Stimulated activated CD4-positive, alpha-beta T cell treated with anti-CD3 and anti-CD28 coated beads, Interleukin-4, amount 100 ng/mL, for 1 hour (primary cell): ENCODE data around the gene HIGD1B.
A peak's percentile ranks its signal among the peaks of the same experiment; 100 is the strongest.

Experiments used
- DNase-seq: peaks from one replicate; pipeline ENCODE4 v3.0.0-alpha.2; 2020

Gene HIGD1B

GRCh38 chr17:44880062-44880461 is 32.4 kb downstream of the HIGD1B start:
- no peak for DNase-seq

- DNase-seq, result no peak
These were observed 33.5 kb downstream of the HIGD1B start for GRCh38 chr17:44881145-44881544.

- no peak for DNase-seq
These were observed 37.3 kb downstream of the HIGD1B start for GRCh38 chr17:44884941-44885340.

GRCh38 chr17:44887016-44887415 is 39.3 kb downstream of the HIGD1B start:
- DNase-seq, result no peak

- no peak for DNase-seq
These were observed 40.6 kb downstream of the HIGD1B start for GRCh38 chr17:44887971-44888954.

GRCh38 chr17:44889003-44889402 is 41.3 kb downstream of the HIGD1B start:
- no peak for DNase-seq

GRCh38 chr17:44892250-44892649 is 44.6 kb downstream of the HIGD1B start:
- DNase-seq, result no peak

GRCh38 chr17:44894642-44895041 is 47.0 kb downstream of the HIGD1B start:
- no peak for DNase-seq

GRCh38 chr17:44898768-44899073 is 51.0 kb downstream of the HIGD1B start:
- DNase-seq, result no peak

- DNase-seq, result peak; percentile 91
These were observed 51.5 kb downstream of the HIGD1B start, which contains the start of gene EFTUD2 for GRCh38 chr17:44899074-44899782. Gene EFTUD2, minus strand, starts transcription at chr17:44899445. Its CDS starts 4,924 bp downstream, at chr17:44894521.
